Nephron progenitor cell (in vitro differentiated cells): Measurements from ENCODE around the gene RAC3.

Source experiments
- DNase-seq: peaks from one replicate; pipeline ENCODE4 v3.0.0; 2021
- H3K27ac Mint-ChIP-seq: 2 replicates; pipeline ENCODE4 v1.8.0; 2021; ENCODE audit warnings: mild to moderate bottlenecking, moderate library complexity, mixed read lengths
- H3K27me3 Mint-ChIP-seq: 2 replicates; pipeline ENCODE4 v1.8.0; 2021; ENCODE audit warnings: mild to moderate bottlenecking, low read depth, mixed read lengths; ENCODE audit not compliant: poor library complexity
- H3K36me3 Mint-ChIP-seq: 2 replicates; pipeline ENCODE4 v1.8.0; 2021; ENCODE audit warnings: low read depth, mixed read lengths
- H3K4me1 Mint-ChIP-seq: 2 replicates; pipeline ENCODE4 v1.8.0; 2021; ENCODE audit warnings: mixed read lengths
- H3K4me3 Mint-ChIP-seq: 2 replicates; pipeline ENCODE4 v1.8.0; 2021; ENCODE audit warnings: mild to moderate bottlenecking, moderate library complexity, mixed read lengths
- H3K9me3 Mint-ChIP-seq: 2 replicates; pipeline ENCODE4 v1.8.0; 2021; ENCODE audit warnings: mild to moderate bottlenecking, moderate library complexity, mixed read lengths
- CTCF ChIP-seq: fragments of 200-600 bp; sonication (generic); IDR thresholded peaks from 2 replicates; pipeline ENCODE4 v1.5.0; 2021; ENCODE audit warnings: antibody characterized with exemption

Gene RAC3

GRCh38 chr17:82030470-82031302, 792 bp upstream of the RAC3 start:
- peaks cover 25% of the 10 kb centered on the region for H3K4me1 Mint-ChIP-seq
- peaks cover 9% of the 10 kb centered on the region for H3K27me3 Mint-ChIP-seq
- no peaks in the 10 kb centered on the region for H3K36me3 Mint-ChIP-seq
- no peaks in the 10 kb centered on the region for H3K9me3 Mint-ChIP-seq
- peak; percentile 93 for DNase-seq
- H3K27ac Mint-ChIP-seq, result no peak overlapping the region
- H3K4me3 Mint-ChIP-seq, result peak overlapping the region; percentile 80
- peak; percentile 90 for TF ChIP-seq CTCF

- no peak overlapping the region for H3K27ac Mint-ChIP-seq
- H3K27me3 Mint-ChIP-seq, result peaks cover 9% of the 10 kb centered on the region
- peak overlapping the region; percentile 70 for H3K4me3 Mint-ChIP-seq
- H3K4me1 Mint-ChIP-seq, result peaks cover 28% of the 10 kb centered on the region
- no peak for TF ChIP-seq CTCF
- no peaks in the 10 kb centered on the region for H3K36me3 Mint-ChIP-seq
- DNase-seq, result no peak
- H3K9me3 Mint-ChIP-seq, result no peaks in the 10 kb centered on the region
Observed at GRCh38 chr17:82031885-82032627, 578 bp downstream of the RAC3 start.

DNA sequence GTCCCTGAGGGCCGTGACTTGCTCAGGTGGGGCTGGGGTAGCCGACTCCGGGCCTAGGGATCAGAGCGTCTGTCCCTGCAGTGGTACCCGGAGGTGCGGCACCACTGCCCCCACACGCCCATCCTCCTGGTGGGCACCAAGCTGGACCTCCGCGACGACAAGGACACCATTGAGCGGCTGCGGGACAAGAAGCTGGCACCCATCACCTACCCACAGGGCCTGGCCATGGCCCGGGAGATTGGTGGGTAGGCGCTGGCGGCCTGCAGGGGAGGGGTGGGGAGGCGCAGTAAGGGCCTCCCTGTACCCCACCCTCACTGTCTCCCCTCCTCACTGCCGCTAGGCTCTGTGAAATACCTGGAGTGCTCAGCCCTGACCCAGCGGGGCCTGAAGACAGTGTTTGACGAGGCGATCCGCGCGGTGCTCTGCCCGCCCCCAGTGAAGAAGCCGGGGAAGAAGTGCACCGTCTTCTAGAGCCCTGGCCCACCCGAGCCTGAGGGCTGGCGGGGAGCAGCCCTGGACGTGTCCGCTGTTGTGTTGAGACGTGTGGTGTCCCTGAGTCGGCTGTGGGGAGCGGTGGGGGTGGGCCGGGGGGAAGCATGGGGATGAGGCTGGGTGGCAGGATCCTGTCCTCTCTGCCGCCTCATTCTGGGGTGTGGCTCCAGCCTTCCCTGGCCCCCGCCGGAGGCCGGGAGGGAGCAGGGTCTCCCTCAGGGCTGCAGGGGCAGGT, 2.0 kb downstream of the RAC3 start:
- Mint-ChIP-seq H3K9me3 (peaks cover 5% of the 10 kb centered on the region), H3K27ac (no peak overlapping the region), H3K4me1 (peaks cover 35% of the 10 kb centered on the region), H3K4me3 (peak overlapping the region; percentile 71), H3K27me3 (peaks cover 10% of the 10 kb centered on the region), H3K36me3 (no peaks in the 10 kb centered on the region)
- DNase-seq, result no peak
- no peak for TF ChIP-seq CTCF

GRCh38 chr17:82034371-82035011, 3.0 kb downstream of the RAC3 start:
- H3K36me3 Mint-ChIP-seq, result no peaks in the 10 kb centered on the region
- peaks cover 5% of the 10 kb centered on the region for H3K9me3 Mint-ChIP-seq
- DNase-seq, result no peak
- TF ChIP-seq CTCF, result no peak
- H3K27me3 Mint-ChIP-seq, result peaks cover 9% of the 10 kb centered on the region
- H3K4me1 Mint-ChIP-seq, result peaks cover 42% of the 10 kb centered on the region
- H3K27ac Mint-ChIP-seq, result no peak overlapping the region
- no peak overlapping the region for H3K4me3 Mint-ChIP-seq

- no peak for DNase-seq
- peak overlapping the region; percentile 79 for H3K4me3 Mint-ChIP-seq
- TF ChIP-seq CTCF, result no peak
Observed at GRCh38 chr17:82035488-82035887, 4.0 kb downstream of the RAC3 start.

More at GRCh38 chr17:82035488-82035887, 4.0 kb downstream of the RAC3 start:
- Mint-ChIP-seq H3K27ac (no peak overlapping the region), H3K4me1 (peaks cover 39% of the 10 kb centered on the region), H3K9me3 (peaks cover 8% of the 10 kb centered on the region), H3K36me3 (no peaks in the 10 kb centered on the region), H3K27me3 (peaks cover 11% of the 10 kb centered on the region)
